ENCODE measurements around the gene C1orf210. TPM values are rescaled to one million over a fixed set of nuclear protein-coding genes. Genes with fewer than 3 reads are reported as not detected.

The C1orf210 gene
- total and polyA plus RNA-seq, 2 experiments from 2014 or later: 32.3 to 47.4 TPM

- no peaks in the 10 kb centered on the region for H3K27me3 ChIP-seq
- H4K20me1 ChIP-seq (ENCODE audit: insufficient read depth, poor library complexity, severe bottlenecking): no peaks in the 10 kb centered on the region
- no peak overlapping the region for H3K27ac ChIP-seq
- no peaks in the 10 kb centered on the region for H3K79me2 ChIP-seq
- H3K4me2 ChIP-seq: no peak overlapping the region
- TF ChIP-seq, protein P1, sequence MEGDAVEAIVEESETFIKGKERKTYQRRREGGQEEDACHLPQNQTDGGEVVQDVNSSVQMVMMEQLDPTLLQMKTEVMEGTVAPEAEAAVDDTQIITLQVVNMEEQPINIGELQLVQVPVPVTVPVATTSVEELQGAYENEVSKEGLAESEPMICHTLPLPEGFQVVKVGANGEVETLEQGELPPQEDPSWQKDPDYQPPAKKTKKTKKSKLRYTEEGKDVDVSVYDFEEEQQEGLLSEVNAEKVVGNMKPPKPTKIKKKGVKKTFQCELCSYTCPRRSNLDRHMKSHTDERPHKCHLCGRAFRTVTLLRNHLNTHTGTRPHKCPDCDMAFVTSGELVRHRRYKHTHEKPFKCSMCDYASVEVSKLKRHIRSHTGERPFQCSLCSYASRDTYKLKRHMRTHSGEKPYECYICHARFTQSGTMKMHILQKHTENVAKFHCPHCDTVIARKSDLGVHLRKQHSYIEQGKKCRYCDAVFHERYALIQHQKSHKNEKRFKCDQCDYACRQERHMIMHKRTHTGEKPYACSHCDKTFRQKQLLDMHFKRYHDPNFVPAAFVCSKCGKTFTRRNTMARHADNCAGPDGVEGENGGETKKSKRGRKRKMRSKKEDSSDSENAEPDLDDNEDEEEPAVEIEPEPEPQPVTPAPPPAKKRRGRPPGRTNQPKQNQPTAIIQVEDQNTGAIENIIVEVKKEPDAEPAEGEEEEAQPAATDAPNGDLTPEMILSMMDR (IDR thresholded peaks at IDR 0.05; ENCODE audit: poor library complexity): no peak
- H3K4me1 ChIP-seq (ENCODE audit: insufficient read depth): no peaks in the 10 kb centered on the region
- 82% methylated on average over 3 of the region's 3 CpGs for WGBS (ENCODE audit: low lambda C conversion rate, missing lambda C conversion rate)
- no peaks in the 10 kb centered on the region for H3K36me3 ChIP-seq (replicated peaks; ENCODE audit: insufficient read depth, low read depth)
- no peaks in the 10 kb centered on the region for H3K9me2 ChIP-seq (replicated peaks; ENCODE audit: insufficient read depth)
- H2AFZ ChIP-seq: no peak overlapping the region
- no peaks in the 10 kb centered on the region for H3K9me3 ChIP-seq (ENCODE audit: low read depth)
- H3K4me3 ChIP-seq: no peak overlapping the region
- DNase-seq (ENCODE audit: low spot score): no peak
Observed at GRCh38 chr1:43315481-43315880, 30.1 kb upstream of the C1orf210 start.

DNA sequence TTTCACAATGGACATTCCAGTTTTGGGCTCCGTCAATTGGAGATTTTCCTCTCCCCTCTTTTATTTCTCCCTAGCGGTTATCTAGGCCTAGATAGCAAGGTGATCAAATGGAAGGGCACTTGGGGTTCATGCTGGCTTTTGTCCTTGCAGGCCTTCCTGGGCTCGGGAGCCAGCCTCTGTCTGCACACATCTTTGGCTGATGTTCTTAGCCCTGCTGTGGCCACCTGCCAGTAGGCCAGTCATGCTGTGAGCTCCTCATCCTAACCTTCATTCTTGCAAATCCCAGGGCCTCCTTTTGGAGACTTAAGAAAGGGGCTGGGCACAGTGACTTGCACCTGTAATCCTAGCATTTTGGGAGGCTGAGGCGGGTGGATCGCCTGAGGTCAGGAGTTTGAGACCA lies 28.9 kb upstream of the C1orf210 start:
- Histone ChIP-seq H3K27me3 (no peaks in the 10 kb centered on the region), H3K79me2 (no peaks in the 10 kb centered on the region), H3K9me3 (ENCODE audit: low read depth) (no peaks in the 10 kb centered on the region), H3K36me3 (replicated peaks; ENCODE audit: insufficient read depth, low read depth) (no peaks in the 10 kb centered on the region), H3K4me1 (ENCODE audit: insufficient read depth) (no peaks in the 10 kb centered on the region), H3K4me2 (no peak overlapping the region), H4K20me1 (ENCODE audit: insufficient read depth, poor library complexity, severe bottlenecking) (no peaks in the 10 kb centered on the region), H2AFZ (no peak overlapping the region), H3K9me2 (replicated peaks; ENCODE audit: insufficient read depth) (no peaks in the 10 kb centered on the region), H3K27ac (no peak overlapping the region), H3K4me3 (no peak overlapping the region)
- WGBS (ENCODE audit: low lambda C conversion rate, missing lambda C conversion rate): 91% methylated on average over 5 of the region's 5 CpGs
- TF ChIP-seq EZH2phosphoT487 (IDR thresholded peaks at IDR 0.05; ENCODE audit: low read depth, severe bottlenecking, unreplicated experiment): no peak
- TF ChIP-seq EZH2 (IDR thresholded peaks at IDR 0.05; ENCODE audit: borderline replicate concordance): no peak
- TF ChIP-seq, protein P1 (IDR thresholded peaks at IDR 0.05; ENCODE audit: poor library complexity): no peak
- no peak for DNase-seq (ENCODE audit: low spot score)

GRCh38 chr1:43313771-43314170 lies 28.4 kb upstream of the C1orf210 start:
- Histone ChIP-seq H3K4me2 (no peak overlapping the region), H3K4me3 (no peak overlapping the region), H3K79me2 (no peaks in the 10 kb centered on the region), H3K9me3 (ENCODE audit: low read depth) (no peaks in the 10 kb centered on the region), H3K27me3 (no peaks in the 10 kb centered on the region), H4K20me1 (ENCODE audit: insufficient read depth, poor library complexity, severe bottlenecking) (no peaks in the 10 kb centered on the region), H3K4me1 (ENCODE audit: insufficient read depth) (no peaks in the 10 kb centered on the region), H3K9me2 (replicated peaks; ENCODE audit: insufficient read depth) (no peaks in the 10 kb centered on the region), H3K27ac (no peak overlapping the region), H3K36me3 (replicated peaks; ENCODE audit: insufficient read depth, low read depth) (no peaks in the 10 kb centered on the region), H2AFZ (no peak overlapping the region)
- 82% methylated on average over 10 of the region's 10 CpGs for WGBS (ENCODE audit: low lambda C conversion rate, missing lambda C conversion rate)
- DNase-seq (ENCODE audit: low spot score): peak; percentile 31
- no peak for TF ChIP-seq EZH2 (IDR thresholded peaks at IDR 0.05; ENCODE audit: borderline replicate concordance)

GRCh38 chr1:43312663-43313515 lies 27.5 kb upstream of the C1orf210 start:
- no peak overlapping the region for H3K4me3 ChIP-seq
- no peaks in the 10 kb centered on the region for H3K27me3 ChIP-seq
- TF ChIP-seq EZH2phosphoT487 (IDR thresholded peaks at IDR 0.05; ENCODE audit: low read depth, severe bottlenecking, unreplicated experiment): no peak
- TF ChIP-seq EZH2 (IDR thresholded peaks at IDR 0.05; ENCODE audit: borderline replicate concordance): no peak
- TF ChIP-seq, protein P1 (IDR thresholded peaks at IDR 0.05; ENCODE audit: poor library complexity): no peak
- no peaks in the 10 kb centered on the region for H4K20me1 ChIP-seq (ENCODE audit: insufficient read depth, poor library complexity, severe bottlenecking)
- DNase-seq (ENCODE audit: low spot score): no peak
- H3K36me3 ChIP-seq (replicated peaks; ENCODE audit: insufficient read depth, low read depth): no peaks in the 10 kb centered on the region
- no peak overlapping the region for H3K4me2 ChIP-seq
- H3K9me2 ChIP-seq (replicated peaks; ENCODE audit: insufficient read depth): no peaks in the 10 kb centered on the region
- H3K79me2 ChIP-seq: no peaks in the 10 kb centered on the region
- H2AFZ ChIP-seq: no peak overlapping the region
- H3K9me3 ChIP-seq (ENCODE audit: low read depth): no peaks in the 10 kb centered on the region
- no peak overlapping the region for H3K27ac ChIP-seq
- H3K4me1 ChIP-seq (ENCODE audit: insufficient read depth): no peaks in the 10 kb centered on the region
- 97% methylated on average over 24 of the region's 24 CpGs for whole genome bisulfite sequencing (ENCODE audit: low lambda C conversion rate, missing lambda C conversion rate)
